22Rv1 (cell line): Measurements from ENCODE around the gene PTK6.

Experiments
- CTCF ChIP-seq: fragments of 450-650 bp; IDR thresholded peaks from 2 replicates; pipeline ENCODE4 v1.5.1; 2017; ENCODE audit warnings: mild to moderate bottlenecking
- ZFX ChIP-seq: fragments of 450-650 bp; IDR thresholded peaks from 2 replicates; pipeline ENCODE4 v1.6.1; 2017; ENCODE audit warnings: antibody characterized with exemption, borderline replicate concordance

DNA sequence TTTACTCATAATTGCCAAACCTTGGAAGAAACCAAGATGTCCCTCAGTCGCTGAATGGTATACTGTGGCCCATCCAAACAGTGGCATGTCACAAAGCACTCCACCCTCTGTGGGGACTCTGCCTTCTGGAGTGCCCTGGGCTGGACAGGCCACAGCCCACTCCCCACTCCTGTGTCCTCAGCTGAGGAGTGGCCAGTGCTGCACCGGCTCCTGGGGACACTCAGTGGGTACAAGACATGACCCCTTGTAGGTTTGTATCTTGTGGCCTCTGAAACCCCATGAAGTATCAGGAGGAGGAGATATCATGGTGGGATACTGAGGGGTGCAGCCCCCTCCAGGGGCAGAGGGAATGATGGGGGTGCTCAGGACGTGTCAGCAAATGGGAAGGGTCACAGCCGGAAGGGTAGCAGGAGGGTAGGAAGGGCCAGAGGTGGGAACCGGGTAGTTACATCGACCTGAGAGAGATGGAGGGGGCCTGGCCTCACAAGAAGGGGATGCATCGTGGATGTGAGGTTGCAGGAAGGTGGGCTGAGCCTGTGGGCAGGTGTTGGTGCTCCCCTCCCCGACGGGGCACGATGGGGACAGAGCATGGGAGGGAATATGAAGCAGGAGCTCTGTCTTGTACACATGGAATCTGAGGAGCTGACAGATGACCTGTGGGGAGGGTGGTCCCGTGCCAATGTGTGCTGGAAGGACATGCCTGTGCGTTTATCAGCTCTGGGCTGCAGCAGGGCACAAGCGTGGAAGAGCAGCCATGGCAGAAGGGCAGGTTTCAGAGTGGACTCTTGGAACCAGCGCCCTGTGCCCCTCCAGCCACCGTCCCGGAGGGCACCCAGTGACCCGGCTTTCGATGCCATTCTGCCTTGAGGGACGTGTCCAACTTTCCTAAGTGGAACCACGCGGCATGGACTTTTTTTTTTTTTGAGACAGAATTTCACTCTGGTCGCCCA, 48.7 kb upstream of the PTK6 start:
- TF ChIP-seq CTCF: no peak
- no peak for TF ChIP-seq ZFX
